H1 (cell line): ENCODE results near the gene SLFN12L. TPM values are rescaled to one million over a fixed set of nuclear protein-coding genes. Genes with fewer than 3 reads are reported as not detected.
A peak's percentile ranks its signal among the peaks of the same experiment; 100 is the strongest.

Source experiments
- CTCF ChIA-PET: fragments of 300-600 bp; sonication (Branson Sonifier 250); formaldehyde crosslinking; loops from one replicate; lab custom pipeline; 2021; ENCODE audit not compliant: partially characterized antibody; lab: Charles Lee
- POLR2A ChIA-PET: fragments of 300-600 bp; sonication (Branson Sonifier 250); formaldehyde crosslinking; loops from one replicate; lab custom pipeline; 2021; ENCODE audit warnings: inconsistent platforms; ENCODE audit not compliant: partially characterized antibody; lab: Charles Lee
- DNase-seq, 2 experiments: peaks; one replicate each; pipeline versions ENCODE4 v3.0.0 to v3.0.0-alpha.2; 2010 to 2022; ENCODE audit warnings: low spot score in 2 of 2, low read depth in 1 of 2, mixed read lengths in 1 of 2
- FAIRE-seq: peaks from 2 replicates; lab custom pipeline; 2011; peaks lifted over from hg19 to GRCh38; lab: Jason Lieb, UNC
- H2AFZ ChIP-seq: 2 replicates; pipeline ENCODE4 v1.8.1; 2012; ENCODE audit warnings: low read length, inconsistent platforms
- H2AK5ac ChIP-seq: 2 replicates; pipeline ENCODE4 v1.6.1; 2013; ENCODE audit warnings: low read depth, low read length
- H2BK120ac ChIP-seq: replicated peaks from 2 replicates; pipeline ENCODE3; 2013; ENCODE audit warnings: low read depth, low read length, inconsistent platforms
- H2BK12ac ChIP-seq: 2 replicates; pipeline ENCODE4 v1.6.1; 2013; ENCODE audit warnings: low read depth, low read length
- H2BK15ac ChIP-seq: 2 replicates; pipeline ENCODE4 v1.6.1; 2013; ENCODE audit warnings: low read length
- H2BK20ac ChIP-seq: 2 replicates; pipeline ENCODE4 v1.6.1; 2013; ENCODE audit warnings: low read length
- H2BK5ac ChIP-seq: 2 replicates; pipeline ENCODE4 v1.6.1; 2013; ENCODE audit warnings: low read depth, low read length
- H3K14ac ChIP-seq: 2 replicates; pipeline ENCODE4 v1.6.1; 2013; ENCODE audit warnings: inconsistent platforms; ENCODE audit not compliant: insufficient read length
- H3K18ac ChIP-seq: 2 replicates; pipeline ENCODE4 v1.6.1; 2013; ENCODE audit warnings: low read length; ENCODE audit errors: extremely low read depth
- H3K23ac ChIP-seq: 2 replicates; pipeline ENCODE4 v1.6.1; 2013; ENCODE audit warnings: inconsistent platforms; ENCODE audit not compliant: insufficient read length
- H3K23me2 ChIP-seq: 2 replicates; pipeline ENCODE4 v1.6.1; 2013; ENCODE audit warnings: low read depth, low read length
- H3K27ac ChIP-seq: 2 replicates; pipeline ENCODE4 v1.6.1; 2011; ENCODE audit warnings: low read depth, low read length, inconsistent platforms
- H3K27me3 ChIP-seq, 4 experiments: replicated peaks in 1 of 4; 1 replicate in 1 of 4; 2 replicates in 3 of 4; pipeline versions ENCODE4 v1.6.1 to v1.8.1; 2011 to 2013; ENCODE audit warnings: low read length in 3 of 4, mild to moderate bottlenecking in 3 of 4, inconsistent platforms in 2 of 4, mixed read lengths in 2 of 4, moderate library complexity in 1 of 4; ENCODE audit not compliant: control insufficient read depth in 3 of 4, insufficient read depth in 3 of 4; ENCODE audit errors: extremely low read depth in 1 of 4
- H3K36me3 ChIP-seq, 4 experiments: 2 replicates each; pipeline versions ENCODE4 v1.6.1 to v1.8.1; 2011 to 2013; ENCODE audit warnings: mild to moderate bottlenecking in 4 of 4, low read length in 3 of 4, moderate library complexity in 2 of 4, control low read depth in 1 of 4, inconsistent platforms in 1 of 4; ENCODE audit not compliant: insufficient read depth in 4 of 4, control insufficient read depth in 2 of 4
- H3K4ac ChIP-seq: replicated peaks from 2 replicates; pipeline ENCODE3; 2013; ENCODE audit warnings: low read length, low read depth, mixed read lengths, inconsistent platforms; ENCODE audit not compliant: insufficient read length
- H3K4me1 ChIP-seq, 4 experiments: replicated peaks in 1 of 4; 1 replicate in 1 of 4; 2 replicates in 3 of 4; pipeline versions ENCODE4 v1.6.1 to v1.8.1; 2011 to 2013; ENCODE audit warnings: low read length in 3 of 4, inconsistent platforms in 2 of 4, mixed read lengths in 1 of 4; ENCODE audit not compliant: insufficient read depth in 4 of 4, control insufficient read depth in 3 of 4
- H3K4me2 ChIP-seq, 2 experiments: 2 replicates each; pipeline versions ENCODE4 v1.6.1 to v1.8.1; 2011 to 2013; ENCODE audit warnings: low read depth in 2 of 2, low read length in 2 of 2, control low read depth in 1 of 2, inconsistent platforms in 1 of 2, mild to moderate bottlenecking in 1 of 2; ENCODE audit not compliant: insufficient read depth in 1 of 2
- H3K4me3 ChIP-seq, 4 experiments: fragments of 200-600, 300-600 bp in 1 of 4; sonication (generic), shearing (Covaris generic), sonication (Bioruptor Twin) in 1 of 4; 2 replicates each; pipeline versions ENCODE4 v1.5.1 to v1.8.1; 2011 to 2016; ENCODE audit warnings: low read length in 4 of 4, low read depth in 3 of 4, control low read depth in 2 of 4, inconsistent platforms in 2 of 4, mild to moderate bottlenecking in 2 of 4, mixed read lengths in 1 of 4, moderate library complexity in 1 of 4; ENCODE audit not compliant: insufficient read depth in 2 of 4; ENCODE audit errors: extremely low read depth in 1 of 4
- H3K56ac ChIP-seq: replicated peaks from 2 replicates; pipeline ENCODE3; 2013; ENCODE audit warnings: low read depth, mild to moderate bottlenecking, mixed read lengths, low read length, inconsistent platforms; ENCODE audit not compliant: insufficient read length
- H3K79me1 ChIP-seq: 2 replicates; pipeline ENCODE4 v1.6.1; 2013; ENCODE audit warnings: low read depth, low read length, control low read depth
- H3K79me2 ChIP-seq, 2 experiments: 2 replicates each; pipeline versions ENCODE4 v1.6.1 to v1.8.1; 2012 to 2013; ENCODE audit warnings: low read length in 2 of 2, mild to moderate bottlenecking in 2 of 2, inconsistent platforms in 1 of 2; ENCODE audit not compliant: insufficient read depth in 2 of 2, control insufficient read depth in 1 of 2
- H3K9ac ChIP-seq, 4 experiments: replicated peaks in 1 of 4; 1 replicate in 1 of 4; 2 replicates in 3 of 4; pipeline versions ENCODE4 v1.6.1 to v1.8.1; 2011 to 2013; ENCODE audit warnings: low read depth in 3 of 4, low read length in 3 of 4, control low read depth in 2 of 4, mild to moderate bottlenecking in 2 of 4, moderate library complexity in 2 of 4, inconsistent platforms in 1 of 4; ENCODE audit errors: extremely low read depth in 1 of 4
- H3K9me3 ChIP-seq, 2 experiments: 2 replicates each; pipeline versions ENCODE4 v1.6.1 to v1.8.1; 2012 to 2013; ENCODE audit warnings: mild to moderate bottlenecking in 2 of 2, moderate library complexity in 2 of 2, control low read depth in 1 of 2, inconsistent platforms in 1 of 2, low read depth in 1 of 2, low read length in 1 of 2, mixed read lengths in 1 of 2; ENCODE audit not compliant: insufficient read depth in 2 of 2
- H4K20me1 ChIP-seq, 2 experiments: replicated peaks in 1 of 2; 2 replicates each; pipeline versions ENCODE3 to v1.8.1; 2011 to 2013; ENCODE audit warnings: inconsistent platforms in 2 of 2, low read length in 2 of 2, mild to moderate bottlenecking in 1 of 2; ENCODE audit not compliant: insufficient read depth in 2 of 2, control insufficient read depth in 1 of 2
- H4K5ac ChIP-seq: 2 replicates; pipeline ENCODE4 v1.6.1; 2013; ENCODE audit warnings: low read length, low read depth, mixed read lengths, inconsistent platforms; ENCODE audit not compliant: insufficient read length
- H4K8ac ChIP-seq: 2 replicates; pipeline ENCODE4 v1.8.0; 2013; ENCODE audit warnings: mild to moderate bottlenecking, moderate library complexity, low read length, inconsistent platforms; ENCODE audit not compliant: insufficient read depth; ENCODE audit errors: extremely low read depth
- H4K91ac ChIP-seq: replicated peaks from 2 replicates; pipeline ENCODE3; 2013; ENCODE audit warnings: low read length, mixed read lengths, inconsistent platforms; ENCODE audit not compliant: insufficient read length
- BACH1 ChIP-seq: IDR thresholded peaks from 2 replicates; pipeline ENCODE4 v1.6.1; 2012; ENCODE audit warnings: low read length, improper control_type of control experiment
- CREB1 ChIP-seq: IDR thresholded peaks from 2 replicates; pipeline ENCODE4 v1.6.1; 2012; ENCODE audit warnings: inconsistent platforms
- GABPA ChIP-seq: IDR thresholded peaks from 2 replicates; pipeline ENCODE4 v1.6.1; 2011; ENCODE audit warnings: mild to moderate bottlenecking, low read length, moderate library complexity, borderline replicate concordance; ENCODE audit not compliant: insufficient read depth
- KDM4A ChIP-seq: IDR thresholded peaks from one replicate; pipeline ENCODE4 v1.7.1; 2012; ENCODE audit warnings: low read depth, mild to moderate bottlenecking, moderate library complexity, low read length, inconsistent platforms; ENCODE audit not compliant: severe bottlenecking
- MAFK ChIP-seq: IDR thresholded peaks from 2 replicates; pipeline ENCODE4 v1.6.1; 2012; ENCODE audit warnings: low read depth, mild to moderate bottlenecking, improper control_type of control experiment, low read length
- MAX ChIP-seq: IDR thresholded peaks from 2 replicates; pipeline ENCODE4 v1.6.1; 2012; ENCODE audit warnings: inconsistent platforms
- POLR2A ChIP-seq, 2 experiments: IDR thresholded peaks; 1 replicate in 1 of 2; 2 replicates in 1 of 2; pipeline ENCODE4 v1.6.1; 2011; ENCODE audit warnings: low read depth in 2 of 2, low read length in 2 of 2, mild to moderate bottlenecking in 2 of 2; ENCODE audit errors: control extremely low read depth in 1 of 2
- POU5F1 ChIP-seq: IDR thresholded peaks from 2 replicates; pipeline ENCODE4 v1.6.1; 2011; ENCODE audit warnings: low read depth, mild to moderate bottlenecking, low read length, moderate library complexity
- RFX5 ChIP-seq: IDR thresholded peaks from 2 replicates; pipeline ENCODE4 v1.6.1; 2011; ENCODE audit warnings: low read depth, low read length, improper control_type of control experiment, borderline replicate concordance
- RXRA ChIP-seq: IDR thresholded peaks from 2 replicates; pipeline ENCODE4 v1.6.1; 2011; ENCODE audit warnings: low read depth, mild to moderate bottlenecking, low read length, moderate library complexity; ENCODE audit not compliant: insufficient read depth
- SIN3A ChIP-seq, 2 experiments: IDR thresholded peaks in 1 of 2; conservative IDR thresholded peaks in 1 of 2; 2 replicates each; pipeline ENCODE4 v1.6.1; 2011 to 2012; ENCODE audit warnings: low read length in 2 of 2, improper control_type of control experiment in 1 of 2, low read depth in 1 of 2, mild to moderate bottlenecking in 1 of 2
- SIRT6 ChIP-seq: IDR thresholded peaks from one replicate; pipeline ENCODE4 v1.7.1; 2012; ENCODE audit warnings: low read length, inconsistent platforms
- SP4 ChIP-seq: IDR thresholded peaks from 2 replicates; pipeline ENCODE4 v1.6.1; 2012; ENCODE audit warnings: low read length, inconsistent platforms
- TAF7 ChIP-seq: optimal IDR thresholded peaks from 2 replicates; pipeline ENCODE3; 2011; ENCODE audit warnings: low read depth, mild to moderate bottlenecking, inconsistent platforms, low read length, moderate library complexity, borderline replicate concordance
- YY1 ChIP-seq: IDR thresholded peaks from 2 replicates; pipeline ENCODE4 v1.6.1; 2011; ENCODE audit warnings: low read depth, mild to moderate bottlenecking, low read length
- WGBS, 2 experiments: shearing (Covaris generic) in 1 of 2; methylation state at CpG; one replicate each; pipeline versions ENCODE4 v1.1.6 to v1.1.7; 2013 to 2015; ENCODE audit warnings: low lambda C conversion rate in 2 of 2, mixed read lengths in 2 of 2, inconsistent platforms in 1 of 2, low coverage in 1 of 2, missing lambda C conversion rate in 1 of 2; ENCODE audit not compliant: insufficient replicate concordance in 2 of 2, insufficient coverage in 1 of 2, insufficient read length in 1 of 2; ENCODE audit errors: extremely low coverage in 1 of 2, missing lambda C conversion rate in 1 of 2; 5-methylcytosine and 5-hydroxymethylcytosine counted together
- polyA plus RNA-seq, 7 experiments: library from polyadenylated mRNA; depleted of rRNA in 3 of 7; stranded (reverse) in 5 of 7; unstranded in 2 of 7; fragments of >200 nt in 5 of 7; fragments of 200-250 nt in 2 of 7; gene quantifications; 1 replicate in 5 of 7; 2 replicates in 1 of 7; 4 replicates in 1 of 7; pipeline versions ENCODE4 v1.2.1 to v1.2.3, GENCODE V29; 2011 to 2013; ENCODE audit warnings: missing spikeins in 2 of 7, mixed read lengths in 2 of 7
- total RNA-seq: library from RNA; stranded (reverse); fragmentation: NEBNext Ultra II Directional; extraction: Animal tissue kit (Norgen Biotek cat#: 25700); gene quantifications from 2 replicates; pipeline ENCODE4 v1.2.1, GENCODE V29; 2021

Gene SLFN12L
- total and polyA plus RNA-seq, 2 of the 8 experiments (the other 6 are each of a cell fraction or from before 2014, with no cell fraction given), result not detected

GRCh38 chr17:35554668-35555067, 17.2 kb upstream of the SLFN12L start:
- POLR2A ChIA-PET, result interaction anchor here (0.6 to 0.7 kb wide), 2 partner anchors 39 to 189 kb away, joined by 3 read pairs; no protein-coding TSS in a partner anchor
- H3K18ac ChIP-seq, result no peak overlapping the region
- H2AK5ac ChIP-seq, result peak overlapping the region; percentile 93; the same call in 1 of the 2 replicates
- no peaks in the 10 kb centered on the region for H3K36me3 ChIP-seq
- no peak for TF ChIP-seq POU5F1
- TF ChIP-seq POLR2A (IDR thresholded peaks at IDR 0.05; ENCODE audit: control extremely low read depth in 1 of 2, low read depth in 2 of 2, low read length in 2 of 2), result no peak
- TF ChIP-seq RXRA, result no peak
- TF ChIP-seq YY1, result no peak
- TF ChIP-seq RFX5, result no peak
- no peak for TF ChIP-seq SIRT6
- TF ChIP-seq MAX, result no peak
- no peak for TF ChIP-seq BACH1
- TF ChIP-seq CREB1, result no peak
- no peak for TF ChIP-seq SIN3A (conservative IDR thresholded peaks at IDR 0.05 in 1 of 2, IDR thresholded peaks at IDR 0.05 in 1 of 2; ENCODE audit: low read depth in 1 of 2, low read length in 2 of 2)
- no peak for TF ChIP-seq GABPA
- no peak for TF ChIP-seq TAF7
- no peak for TF ChIP-seq SP4
- TF ChIP-seq MAFK, result no peak
- no peak for TF ChIP-seq KDM4A
- TF ChIP-seq, all 59 proteins: peak for 0
- no peaks in the 10 kb centered on the region for H3K27me3 ChIP-seq
- no peak overlapping the region for H3K4me2 ChIP-seq
- H3K23me2 ChIP-seq, result no peaks in the 10 kb centered on the region
- no peaks in the 10 kb centered on the region for H4K20me1 ChIP-seq
- no peak overlapping the region for H3K4me3 ChIP-seq
- no peak overlapping the region for H2BK5ac ChIP-seq
- no peak overlapping the region for H3K27ac ChIP-seq
- no peak for DNase-seq
- no peaks in the 10 kb centered on the region for H3K79me2 ChIP-seq
- no peak overlapping the region for H4K91ac ChIP-seq
- no peak overlapping the region for H3K23ac ChIP-seq
- no peak overlapping the region for H2BK12ac ChIP-seq
- H3K9me3 ChIP-seq, result no peaks in the 10 kb centered on the region
- no peak overlapping the region for H3K14ac ChIP-seq
- H4K8ac ChIP-seq, result no peak overlapping the region
- no peak overlapping the region for H2BK20ac ChIP-seq
- H2BK120ac ChIP-seq, result no peak overlapping the region
- H3K4me1 ChIP-seq, result no peaks in the 10 kb centered on the region
- CTCF ChIA-PET, result interaction anchor here (0.8 to 1.4 kb wide), 7 partner anchors 17 to 250 kb away, joined by 3 to 6 read pairs (median 3); partner anchors contain the start of gene SLFN12L
- no peak overlapping the region for H3K4ac ChIP-seq
- FAIRE-seq, result no peak
- H4K5ac ChIP-seq, result no peak overlapping the region
- no peak overlapping the region for H2BK15ac ChIP-seq
- no peak overlapping the region for H3K9ac ChIP-seq
- H2AFZ ChIP-seq, result no peak overlapping the region
- no peak overlapping the region for H3K56ac ChIP-seq
- 89% methylated on average over 5 of the region's 5 CpGs; no CpG with 5 or more reads in 1 of the 2 experiments for WGBS, 2 experiments
- no peaks in the 10 kb centered on the region for H3K79me1 ChIP-seq
